GM12892 (cell line): ENCODE results near the gene TEAD1.

Experiments
- POLR2A ChIP-seq: IDR thresholded peaks from 2 replicates; pipeline ENCODE4 v1.6.1; 2011; ENCODE audit warnings: low read depth, low read length, control low read depth
- POLR2AphosphoS5 ChIP-seq: IDR thresholded peaks from 2 replicates; pipeline ENCODE4 v1.6.1; 2011; ENCODE audit warnings: low read depth, low read length, control low read depth

GRCh38 chr11:12694183-12694531 is 19.9 kb downstream of the TEAD1 start:
- TF ChIP-seq POLR2A = no peak; the same call in 1 of the 2 replicates
- TF ChIP-seq POLR2AphosphoS5 = no peak
